Pancreas (tissue), 10 donors: ENCODE measurements around the gene CA4. TPM values are rescaled to one million over a fixed set of nuclear protein-coding genes. Genes with fewer than 3 reads are reported as not detected.

Experiments
- ATAC-seq, 4 donors: fragments of 200-7000 bp; cut with Tn5 transposase; one replicate each; pipeline versions ENCODE4 v1.8.0 to v1.9.1; 2020; ENCODE audit warnings: mild to moderate bottlenecking in 4 of 4, moderate library complexity in 4 of 4
- DNase-seq, 6 donors: peaks; one replicate each; pipeline ENCODE4 v3.0.0-alpha.2; 2020
- FAIRE-seq: peaks from 2 replicates; lab custom pipeline; 2012; peaks lifted over from hg19 to GRCh38; lab: Jason Lieb, UNC
- H3K27ac ChIP-seq, 4 donors: fragments of 200-600 bp; sonication (generic); 1 replicate in 3 of 4; 2 replicates in 1 of 4; pipeline versions ENCODE4 v1.5.0 to v1.8.0; 2020
- H3K27me3 ChIP-seq, 4 donors: fragments of 200-600 bp; one replicate each; pipeline ENCODE4 v1.8.0; 2021
- H3K36me3 ChIP-seq, 3 donors: fragments of 200-600 bp; sonication (generic) in 1 of 3; one replicate each; pipeline versions ENCODE4 v1.5.0 to v1.8.0; 2020 to 2021
- H3K4me1 ChIP-seq, 3 donors: fragments of 200-600 bp; one replicate each; pipeline ENCODE4 v1.8.0; 2021
- H3K4me3 ChIP-seq, 4 donors: fragments of 200-600 bp; sonication (generic) in 2 of 4; one replicate each; pipeline versions ENCODE4 v1.5.0 to v1.8.0; 2020 to 2021
- H3K9me3 ChIP-seq, 4 donors: fragments of 200-600 bp; one replicate each; pipeline ENCODE4 v1.8.0; 2021
- CTCF ChIP-seq, 4 donors: fragments of 200-600 bp; sonication (generic) in 3 of 4; IDR thresholded peaks; one replicate each; pipeline versions ENCODE4 v1.5.0 to v1.8.0; 2021; ENCODE audit warnings: antibody characterized with exemption in 4 of 4
- WGBS, 2 donors: extraction: QIAGEN DNeasy Blood & Tissue Kit; methylation state at CpG; one replicate each; pipeline ENCODE4 v1.1.7; 2013; 5-methylcytosine and 5-hydroxymethylcytosine counted together
- intact Hi-C, 3 donors: fragments of 100-400 bp; cut with DNase I; formaldehyde crosslinking; loops; one replicate each; pipeline versions ENCODE4 v1.11.1 to v1.14.2; 2022
- polyA plus RNA-seq, 2 donors: library from polyadenylated mRNA; stranded (reverse); fragments of 200-250 nt; gene quantifications; one replicate each; pipeline ENCODE4 v1.2.3, GENCODE V29; 2013
- total RNA-seq, 6 donors: library from RNA; stranded (reverse); fragmentation: NEBNext Ultra II Directional in 4 of 6; extraction: Animal tissue kit (Norgen Biotek cat#: 25700) in 4 of 6; gene quantifications; one replicate each; pipeline versions ENCODE4 v1.2.1 to v1.2.4, GENCODE V29; 2021 to 2023
- donor health status: healthy with polysubstance abuse.
- donor health status: DM: no; HTN: no; CAD: no; lungs with moderate emphysema.
- donor health status: DM: no; HTN: no; CAD: no.
- donor health status: control.
- donor health status: control.
- donor health status: Bipolar disorder and iron deficiency.
- donor health status: DM: yes; HTN: yes; CAD: no.
- donor health status: DM: no; HTN: no; CAD: no.
- donor health status: DM: no; HTN: no; CAD: no.
- donor health status: DM: yes; HTN: yes; CAD: no.

The CA4 gene
- total and polyA plus RNA-seq, 8 donors = 7.5 to 75.7 (median 20.0) TPM

GRCh38 chr17:60155815-60156214 lies 6.0 kb downstream of the CA4 start:
- Histone ChIP-seq H3K27ac (no peak overlapping the region), H3K27me3 (peaks cover 0 to 4% (median 0%) of the 10 kb centered on the region in 4 donors), H3K9me3 (no peaks in the 10 kb centered on the region), H3K36me3 (no peaks in the 10 kb centered on the region), H3K4me3 (no peak overlapping the region), H3K4me1 (no peaks in the 10 kb centered on the region)
- intact Hi-C loops = no loop called here
- DNase-seq (no peak), ATAC-seq (no peak), FAIRE-seq (no peak)
- TF ChIP-seq CTCF (IDR thresholded peaks at IDR 0.05) = no peak
- 74 to 77% methylated on average over 9 of the region's 9 CpGs for WGBS, 2 donors

GRCh38 chr17:60156746-60157145 lies 7.0 kb downstream of the CA4 start:
- ATAC-seq = no peak
- 82 to 88% methylated on average over 8 of the region's 8 CpGs for WGBS, 2 donors
- peak in 1 of 6 donors; percentile 36 for DNase-seq
- Histone ChIP-seq H3K27ac (no peak overlapping the region), H3K36me3 (no peaks in the 10 kb centered on the region), H3K4me3 (no peak overlapping the region), H3K4me1 (peaks cover 0 to 3% (median 0%) of the 10 kb centered on the region in 3 donors), H3K27me3 (no peaks in the 10 kb centered on the region), H3K9me3 (no peaks in the 10 kb centered on the region)
- FAIRE-seq = no peak
- no peak for TF ChIP-seq CTCF (IDR thresholded peaks at IDR 0.05)
- intact Hi-C loops = no loop called here

GRCh38 chr17:60157487-60158040 lies 7.8 kb downstream of the CA4 start:
- Histone ChIP-seq H3K27me3 (no peaks in the 10 kb centered on the region), H3K4me1 (peaks cover 0 to 3% (median 0%) of the 10 kb centered on the region in 3 donors), H3K4me3 (no peak overlapping the region), H3K36me3 (no peaks in the 10 kb centered on the region), H3K9me3 (no peaks in the 10 kb centered on the region), H3K27ac (no peak overlapping the region)
- TF ChIP-seq CTCF (IDR thresholded peaks at IDR 0.05) = no peak
- ATAC-seq = no peak
- FAIRE-seq = no peak
- 75 to 81% methylated on average over 18 of the region's 18 CpGs for WGBS, 2 donors
- peak in 1 of 6 donors; percentile 47 for DNase-seq
- intact Hi-C loops = no loop called here

GRCh38 chr17:60158751-60159478 lies 9.1 kb downstream of the CA4 start:
- ATAC-seq = no peak

More at GRCh38 chr17:60158751-60159478, 9.1 kb downstream of the CA4 start:
- TF ChIP-seq CTCF (IDR thresholded peaks at IDR 0.05) = no peak
- Histone ChIP-seq H3K4me3 (no peak overlapping the region), H3K36me3 (no peaks in the 10 kb centered on the region), H3K27me3 (no peaks in the 10 kb centered on the region), H3K9me3 (no peaks in the 10 kb centered on the region), H3K4me1 (peaks cover 0 to 3% (median 0%) of the 10 kb centered on the region in 3 donors), H3K27ac (no peak overlapping the region)
- 71 to 75% methylated on average over 19 of the region's 19 CpGs for WGBS, 2 donors
- intact Hi-C loops = no loop called here
- DNase-seq (peak in 1 of 6 donors; percentile 45), FAIRE-seq (no peak)
